ENCODE measurements around the gene EDDM3A.
"Not testable (repeated sequence)": the region's sequence is repeated elsewhere in the genome, so short reads cannot be mapped to it uniquely, and the experiment has no call there.

The EDDM3A gene

DNA sequence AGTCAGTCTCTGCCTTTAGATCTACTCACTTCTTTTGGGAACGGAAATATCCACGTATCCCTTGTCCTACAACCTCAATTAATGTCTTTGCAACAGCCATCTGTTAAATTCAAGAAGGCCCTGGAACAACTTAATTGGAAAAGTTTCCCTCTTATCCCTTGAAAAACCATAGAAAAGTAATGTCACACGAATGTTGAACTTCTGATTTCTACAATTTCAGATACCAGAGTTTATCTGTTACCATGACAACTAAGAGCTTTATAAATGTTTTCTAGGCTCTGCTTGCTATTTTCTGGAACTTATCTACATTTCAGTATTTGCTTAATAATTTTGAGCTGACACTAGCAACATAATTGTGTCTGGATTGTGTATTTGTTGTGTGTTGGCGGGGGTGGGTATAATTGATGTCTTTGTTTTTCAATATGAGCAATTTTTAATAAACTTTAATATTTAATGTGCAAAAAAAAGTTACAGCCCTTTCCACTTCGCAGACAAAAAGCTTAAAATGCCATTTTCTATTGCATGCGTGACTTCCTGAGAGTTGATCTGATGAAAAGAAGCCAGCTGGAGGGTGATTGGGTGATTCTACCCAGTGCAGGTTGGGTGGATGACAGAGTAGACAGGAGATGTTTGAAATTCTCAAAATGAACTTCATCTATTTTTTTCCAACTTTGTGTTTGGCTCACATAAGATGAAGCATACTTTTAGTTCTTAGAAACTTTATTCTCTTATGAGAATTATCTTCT lies 11.8 kb upstream of the EDDM3A start:
- H3K4me2 ChIP-seq (ENCODE audit: low read length) = no peak overlapping the region
- no peaks in the 10 kb centered on the region for H3K79me2 ChIP-seq
- no peak overlapping the region for H3K4me3 ChIP-seq (ENCODE audit: low read depth, low read length)
- no peak for TF ChIP-seq CTCF (IDR thresholded peaks at IDR 0.05)
- H3K4me1 ChIP-seq = no peaks in the 10 kb centered on the region
- no peak overlapping the region for H3K27ac ChIP-seq
- H3K9me3 ChIP-seq (ENCODE audit: control insufficient read depth, low read length) = no peaks in the 10 kb centered on the region
- no peaks in the 10 kb centered on the region for H3K27me3 ChIP-seq (ENCODE audit: control insufficient read depth, insufficient read depth, low read length)
- no peaks in the 10 kb centered on the region for H3K36me3 ChIP-seq (ENCODE audit: control insufficient read depth, insufficient read depth, low read length)
- no peak overlapping the region for H3K9ac ChIP-seq
- no peak overlapping the region for H2AFZ ChIP-seq

DNA sequence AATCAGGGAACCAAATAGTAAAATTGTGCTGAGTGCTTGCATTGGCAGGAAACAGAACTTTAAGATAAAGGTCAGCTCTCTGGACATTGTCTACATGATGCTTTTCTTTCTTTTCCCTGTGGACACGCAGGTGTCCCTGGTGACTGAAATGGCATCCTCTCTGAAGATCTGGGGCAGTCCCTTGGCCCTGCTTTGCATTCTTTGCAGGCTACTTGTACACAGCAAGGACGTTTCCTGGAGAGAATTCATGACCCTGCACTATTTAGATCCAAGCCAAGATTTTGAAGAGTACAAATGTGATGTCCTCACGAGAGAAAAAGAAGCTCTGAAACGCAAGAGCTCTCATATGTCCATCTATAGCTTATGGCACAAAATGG lies 11.3 kb upstream of the EDDM3A start:
- Histone ChIP-seq H3K4me2 (ENCODE audit: low read length) (no peak overlapping the region), H3K4me1 (no peaks in the 10 kb centered on the region), H3K9ac (no peak overlapping the region), H3K4me3 (ENCODE audit: low read depth, low read length) (no peak overlapping the region), H3K27ac (no peak overlapping the region), H3K9me3 (ENCODE audit: control insufficient read depth, low read length) (no peaks in the 10 kb centered on the region), H2AFZ (no peak overlapping the region), H3K79me2 (no peaks in the 10 kb centered on the region), H3K36me3 (ENCODE audit: control insufficient read depth, insufficient read depth, low read length) (no peaks in the 10 kb centered on the region), H3K27me3 (ENCODE audit: control insufficient read depth, insufficient read depth, low read length) (no peaks in the 10 kb centered on the region)
- no peak for TF ChIP-seq CTCF (IDR thresholded peaks at IDR 0.05)

- not testable (repeated sequence) for H3K27ac ChIP-seq; H3K27me3 ChIP-seq (ENCODE audit: control insufficient read depth, insufficient read depth, low read length); H2AFZ ChIP-seq; H3K9ac ChIP-seq; H3K4me2 ChIP-seq (ENCODE audit: low read length); H3K9me3 ChIP-seq (ENCODE audit: control insufficient read depth, low read length); H3K36me3 ChIP-seq (ENCODE audit: control insufficient read depth, insufficient read depth, low read length); H3K79me2 ChIP-seq; H3K4me3 ChIP-seq (ENCODE audit: low read depth, low read length); H3K4me1 ChIP-seq
Observed at GRCh38 chr14:20738292-20738691, 7.4 kb upstream of the EDDM3A start.

- no peaks in the 10 kb centered on the region for H3K79me2 ChIP-seq
- no peak for TF ChIP-seq CTCF (IDR thresholded peaks at IDR 0.05)
- no peaks in the 10 kb centered on the region for H3K4me1 ChIP-seq
- no peaks in the 10 kb centered on the region for H3K27me3 ChIP-seq (ENCODE audit: control insufficient read depth, insufficient read depth, low read length)
- no peak overlapping the region for H3K9ac ChIP-seq
- no peak overlapping the region for H2AFZ ChIP-seq
- H3K4me3 ChIP-seq (ENCODE audit: low read depth, low read length) = no peak overlapping the region
- no peaks in the 10 kb centered on the region for H3K36me3 ChIP-seq (ENCODE audit: control insufficient read depth, insufficient read depth, low read length)
- no peaks in the 10 kb centered on the region for H3K9me3 ChIP-seq (ENCODE audit: control insufficient read depth, low read length)
- no peak overlapping the region for H3K4me2 ChIP-seq (ENCODE audit: low read length)
- H3K27ac ChIP-seq = no peak overlapping the region
Observed at GRCh38 chr14:20742132-20742531, 3.6 kb upstream of the EDDM3A start.

- Histone ChIP-seq H3K9ac (no peak overlapping the region), H3K79me2 (no peaks in the 10 kb centered on the region), H3K9me3 (ENCODE audit: control insufficient read depth, low read length) (no peaks in the 10 kb centered on the region), H3K4me1 (no peaks in the 10 kb centered on the region), H3K36me3 (ENCODE audit: control insufficient read depth, insufficient read depth, low read length) (no peaks in the 10 kb centered on the region), H3K4me3 (ENCODE audit: low read depth, low read length) (no peak overlapping the region), H3K27ac (no peak overlapping the region), H3K4me2 (ENCODE audit: low read length) (no peak overlapping the region), H2AFZ (no peak overlapping the region), H3K27me3 (ENCODE audit: control insufficient read depth, insufficient read depth, low read length) (no peaks in the 10 kb centered on the region)
- no peak for TF ChIP-seq CTCF (IDR thresholded peaks at IDR 0.05)
Observed at GRCh38 chr14:20743556-20743955, 2.1 kb upstream of the EDDM3A start.
